DND-41 (cell line): ENCODE results near the gene GRM4.

ENCODE experiments used
- ATAC-seq: fragments of 200-7000 bp; cut with Tn5 transposase; 3 replicates; pipeline ENCODE4 v1.9.1; 2021; ENCODE audit warnings: low read depth; ENCODE audit not compliant: insufficient read depth
- DNase-seq: peaks from one replicate; pipeline ENCODE4 v3.0.0-alpha.2; 2020
- H2AFZ ChIP-seq: 2 replicates; pipeline ENCODE4 v1.6.0; 2012; ENCODE audit warnings: low read depth, low read length
- H3K27ac ChIP-seq: 2 replicates; pipeline ENCODE4 v1.5.1; 2012; ENCODE audit warnings: low read length, inconsistent platforms
- H3K27me3 ChIP-seq: fragments of 200-600 bp; sonication (generic); 2 replicates; pipeline ENCODE4 v1.6.0; 2012; ENCODE audit warnings: low read length, mild to moderate bottlenecking, inconsistent platforms; ENCODE audit not compliant: insufficient read depth, poor library complexity
- H3K36me3 ChIP-seq: 2 replicates; pipeline ENCODE4 v1.5.1; 2012; ENCODE audit warnings: low read length, inconsistent platforms; ENCODE audit not compliant: insufficient read depth
- H3K4me1 ChIP-seq: 2 replicates; pipeline ENCODE4 v1.5.1; 2012; ENCODE audit warnings: mild to moderate bottlenecking, low read length; ENCODE audit not compliant: insufficient read depth
- H3K4me2 ChIP-seq: 2 replicates; pipeline ENCODE4 v1.6.0; 2012; ENCODE audit warnings: mild to moderate bottlenecking, moderate library complexity, low read length, inconsistent platforms; ENCODE audit not compliant: insufficient read depth
- H3K4me3 ChIP-seq, 2 experiments: fragments of 200-600 bp in 1 of 2; shearing (Covaris generic) in 1 of 2; 2 replicates each; pipeline ENCODE4 v1.5.1; 2012 to 2016; ENCODE audit warnings: inconsistent platforms in 2 of 2, low read length in 2 of 2, mild to moderate bottlenecking in 2 of 2, low read depth in 1 of 2, moderate library complexity in 1 of 2
- H3K79me2 ChIP-seq: 2 replicates; pipeline ENCODE4 v1.6.0; 2012; ENCODE audit warnings: low read length, inconsistent platforms; ENCODE audit not compliant: insufficient read depth
- H3K9ac ChIP-seq: 2 replicates; pipeline ENCODE4 v1.6.0; 2012; ENCODE audit warnings: low read depth, mild to moderate bottlenecking, inconsistent platforms, low read length, moderate library complexity
- H3K9me3 ChIP-seq: 2 replicates; pipeline ENCODE4 v1.5.1; 2012; ENCODE audit warnings: low read length, moderate library complexity, mild to moderate bottlenecking, inconsistent platforms; ENCODE audit not compliant: insufficient read depth, severe bottlenecking
- H4K20me1 ChIP-seq: 2 replicates; pipeline ENCODE4 v1.6.0; 2012; ENCODE audit warnings: low read length; ENCODE audit not compliant: insufficient read depth
- EZH2 ChIP-seq: IDR thresholded peaks from 3 replicates; pipeline ENCODE4 v1.6.1; 2012; ENCODE audit warnings: borderline replicate concordance, low read depth, mild to moderate bottlenecking, moderate library complexity, low read length, inconsistent platforms; ENCODE audit not compliant: severe bottlenecking
- TF ChIP-seq, protein P1 (sequence below): IDR thresholded peaks from 2 replicates; pipeline ENCODE4 v1.5.1; 2012; ENCODE audit warnings: borderline replicate concordance, low read length, moderate library complexity, mild to moderate bottlenecking; ENCODE audit not compliant: poor library complexity, severe bottlenecking; ENCODE audit errors: extremely low read depth

Gene GRM4

DNA sequence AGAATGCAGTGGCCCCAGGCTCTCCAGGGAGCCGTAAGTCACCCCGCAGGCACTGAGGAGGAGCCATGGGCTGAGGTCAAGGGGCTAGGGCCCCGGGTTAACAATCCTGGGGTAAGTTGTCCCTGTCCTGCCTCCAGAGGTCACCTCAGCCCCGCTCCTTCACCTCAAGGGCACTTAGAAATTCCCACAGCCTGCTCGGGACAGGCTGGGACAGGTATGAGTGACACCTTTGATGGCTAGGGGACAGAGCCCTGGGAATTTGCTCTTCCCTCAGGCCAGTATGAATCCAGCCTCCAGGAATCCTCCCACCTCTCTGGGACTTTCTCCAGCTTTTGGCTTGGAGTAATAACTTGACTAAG lies 3.5 kb upstream of the GRM4 start:
- Histone ChIP-seq H3K4me3 (no peak overlapping the region), H3K4me1 (0 out of 2 replicates have a peak, but pooled peaks cover 3% of the 10 kb centered on the region), H3K4me2 (no peak overlapping the region), H2AFZ (no peak overlapping the region), H3K27ac (no peak overlapping the region), H3K9me3 (no peaks in the 10 kb centered on the region), H3K27me3 (peaks cover 34% of the 10 kb centered on the region), H3K9ac (no peak overlapping the region), H3K79me2 (no peaks in the 10 kb centered on the region), H3K36me3 (no peaks in the 10 kb centered on the region), H4K20me1 (peaks cover 30% of the 10 kb centered on the region)
- DNase-seq (no peak), ATAC-seq (no peak)
- TF ChIP-seq, protein P1, sequence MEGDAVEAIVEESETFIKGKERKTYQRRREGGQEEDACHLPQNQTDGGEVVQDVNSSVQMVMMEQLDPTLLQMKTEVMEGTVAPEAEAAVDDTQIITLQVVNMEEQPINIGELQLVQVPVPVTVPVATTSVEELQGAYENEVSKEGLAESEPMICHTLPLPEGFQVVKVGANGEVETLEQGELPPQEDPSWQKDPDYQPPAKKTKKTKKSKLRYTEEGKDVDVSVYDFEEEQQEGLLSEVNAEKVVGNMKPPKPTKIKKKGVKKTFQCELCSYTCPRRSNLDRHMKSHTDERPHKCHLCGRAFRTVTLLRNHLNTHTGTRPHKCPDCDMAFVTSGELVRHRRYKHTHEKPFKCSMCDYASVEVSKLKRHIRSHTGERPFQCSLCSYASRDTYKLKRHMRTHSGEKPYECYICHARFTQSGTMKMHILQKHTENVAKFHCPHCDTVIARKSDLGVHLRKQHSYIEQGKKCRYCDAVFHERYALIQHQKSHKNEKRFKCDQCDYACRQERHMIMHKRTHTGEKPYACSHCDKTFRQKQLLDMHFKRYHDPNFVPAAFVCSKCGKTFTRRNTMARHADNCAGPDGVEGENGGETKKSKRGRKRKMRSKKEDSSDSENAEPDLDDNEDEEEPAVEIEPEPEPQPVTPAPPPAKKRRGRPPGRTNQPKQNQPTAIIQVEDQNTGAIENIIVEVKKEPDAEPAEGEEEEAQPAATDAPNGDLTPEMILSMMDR, result no peak
- TF ChIP-seq EZH2, result no peak

DNA sequence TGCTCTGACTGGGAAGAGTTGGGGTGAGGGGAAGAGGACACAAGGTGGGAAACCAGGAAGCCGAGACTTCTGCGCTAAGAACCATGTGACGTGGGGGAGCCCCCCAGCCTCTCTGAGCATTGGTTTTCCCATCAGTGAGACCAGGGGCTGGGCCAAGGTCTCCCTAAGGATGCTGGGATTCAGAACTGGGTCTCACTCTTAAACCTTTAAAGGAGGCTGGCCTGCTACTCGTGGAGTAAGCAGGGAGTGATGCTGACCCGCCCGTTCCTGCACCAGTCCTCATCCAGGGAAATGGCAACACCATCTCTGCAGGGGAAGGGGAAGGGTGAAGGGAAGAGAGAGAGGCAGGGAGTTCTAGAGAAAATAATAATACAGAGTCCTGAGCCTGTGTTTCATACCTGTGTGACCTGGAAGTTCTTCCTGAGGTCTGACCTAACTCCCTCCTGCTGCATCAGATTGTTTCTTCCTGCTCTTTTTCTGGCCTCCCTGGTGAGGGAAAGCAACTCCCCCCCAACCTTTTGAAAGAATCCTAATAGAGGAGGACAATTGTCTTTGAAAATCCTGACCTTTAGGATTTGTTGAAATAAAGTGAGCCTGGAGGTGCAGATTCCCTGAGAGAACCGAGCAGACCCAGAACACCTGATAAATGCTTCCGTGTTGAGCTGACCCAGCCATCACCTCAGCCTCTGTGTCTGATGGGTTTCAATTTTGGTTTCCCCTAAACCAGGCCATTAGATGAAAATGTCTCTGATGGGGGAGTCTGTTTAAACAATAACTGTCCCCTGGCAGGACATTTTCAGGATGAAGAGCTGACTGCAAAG lies 3.0 kb upstream of the GRM4 start:
- H2AFZ ChIP-seq, result no peak overlapping the region
- TF ChIP-seq EZH2, result no peak
- TF ChIP-seq, protein P1, result no peak
- H3K4me2 ChIP-seq, result no peak overlapping the region
- H3K36me3 ChIP-seq, result no peaks in the 10 kb centered on the region
- H3K27me3 ChIP-seq, result peaks cover 28% of the 10 kb centered on the region
- H3K9ac ChIP-seq, result no peak overlapping the region
- H3K79me2 ChIP-seq, result no peaks in the 10 kb centered on the region
- peaks cover 29% of the 10 kb centered on the region for H4K20me1 ChIP-seq
- ATAC-seq, result no peak
- no peaks in the 10 kb centered on the region for H3K4me1 ChIP-seq
- no peak for DNase-seq
- H3K9me3 ChIP-seq, result no peaks in the 10 kb centered on the region
- H3K27ac ChIP-seq, result no peak overlapping the region
- no peak overlapping the region for H3K4me3 ChIP-seq

DNA sequence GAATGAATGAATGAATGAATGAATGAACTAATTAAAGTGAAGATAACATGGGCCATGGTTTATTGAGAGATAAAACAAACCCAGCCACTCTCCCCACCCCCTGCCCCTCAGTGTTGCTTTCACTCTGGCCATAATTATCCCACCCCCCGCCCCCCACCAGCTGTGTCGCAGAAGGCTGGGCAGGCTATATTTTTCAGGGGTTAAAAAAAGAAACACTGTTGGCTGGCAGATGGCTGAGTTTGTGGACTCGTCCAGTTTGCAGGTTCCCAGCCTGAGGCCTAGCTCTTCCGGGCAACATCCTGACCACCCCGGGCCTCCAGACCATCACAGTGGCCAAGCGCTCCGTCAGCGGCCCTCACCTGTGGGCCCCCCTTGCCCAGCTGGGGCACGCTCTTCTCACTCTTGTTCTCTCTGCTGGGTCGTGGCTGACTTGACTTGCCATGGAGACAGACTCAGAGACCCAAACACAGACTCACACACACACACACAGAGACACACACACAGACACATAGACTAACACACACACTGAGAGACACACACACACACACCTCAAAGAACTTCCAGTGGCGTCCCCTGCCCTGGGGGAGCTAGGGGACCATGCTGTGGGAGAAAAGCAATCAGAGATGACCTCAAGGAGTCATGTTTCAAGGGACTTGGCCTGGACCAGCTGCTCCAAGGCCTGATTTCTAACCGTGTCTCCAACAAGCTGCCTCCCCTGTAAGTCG lies 2.2 kb upstream of the GRM4 start:
- no peak overlapping the region for H3K4me3 ChIP-seq
- TF ChIP-seq, protein P1, result no peak
- peaks cover 25% of the 10 kb centered on the region for H3K27me3 ChIP-seq
- H3K36me3 ChIP-seq, result no peaks in the 10 kb centered on the region
- H4K20me1 ChIP-seq, result peaks cover 29% of the 10 kb centered on the region; the same call in 1 of the 2 replicates
- no peak overlapping the region for H3K27ac ChIP-seq
- H2AFZ ChIP-seq, result no peak overlapping the region
- H3K79me2 ChIP-seq, result no peaks in the 10 kb centered on the region
- DNase-seq (no peak), ATAC-seq (no peak)
- H3K9ac ChIP-seq, result no peak overlapping the region
- H3K4me1 ChIP-seq, result no peaks in the 10 kb centered on the region
- H3K4me2 ChIP-seq, result no peak overlapping the region
- no peaks in the 10 kb centered on the region for H3K9me3 ChIP-seq
